ENCODE measurements around the gene TNIK. TPM values are rescaled to one million over a fixed set of nuclear protein-coding genes. Genes with fewer than 3 reads are reported as not detected.

TNIK gene
- polyA plus RNA-seq, 1 donor from 2014 or later, result 19.3 TPM

DNA sequence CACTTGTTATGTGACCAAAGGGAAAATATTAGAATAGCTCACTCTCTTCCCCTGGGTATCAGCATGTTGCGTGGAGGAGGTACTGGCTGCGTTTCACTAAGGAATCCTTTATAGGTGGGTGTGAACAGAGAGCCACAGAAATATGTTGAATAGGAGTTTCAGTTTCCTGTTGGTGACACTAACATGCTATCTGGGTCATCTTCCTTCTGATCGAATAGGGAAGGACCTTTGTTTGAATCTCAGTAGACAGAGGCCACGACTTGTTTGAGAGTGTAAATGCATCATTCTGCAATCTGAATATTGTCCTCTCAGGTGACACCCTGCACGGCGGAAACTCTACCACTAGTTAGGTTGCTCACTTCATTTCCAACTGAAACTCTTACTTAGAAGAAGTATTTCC lies 275.8 kb downstream of the TNIK start:
- no peaks in the 10 kb centered on the region for H3K9me2 ChIP-seq (ENCODE audit: insufficient read depth, low read length)
- H3F3A ChIP-seq (ENCODE audit: insufficient read depth, low read length, poor library complexity, severe bottlenecking), result no peaks in the 10 kb centered on the region
- H3K4me3 ChIP-seq (ENCODE audit: low read length), result no peak overlapping the region
- H4K20me1 ChIP-seq (ENCODE audit: insufficient read depth), result no peaks in the 10 kb centered on the region
- H3K9ac ChIP-seq (ENCODE audit: low read length), result no peak overlapping the region
- no peaks in the 10 kb centered on the region for H3K9me3 ChIP-seq (ENCODE audit: low read length)
- H3K4me2 ChIP-seq (ENCODE audit: low read length), result no peak overlapping the region
- H3K27ac ChIP-seq (ENCODE audit: low read length), result no peak overlapping the region
- TF ChIP-seq, protein P1, sequence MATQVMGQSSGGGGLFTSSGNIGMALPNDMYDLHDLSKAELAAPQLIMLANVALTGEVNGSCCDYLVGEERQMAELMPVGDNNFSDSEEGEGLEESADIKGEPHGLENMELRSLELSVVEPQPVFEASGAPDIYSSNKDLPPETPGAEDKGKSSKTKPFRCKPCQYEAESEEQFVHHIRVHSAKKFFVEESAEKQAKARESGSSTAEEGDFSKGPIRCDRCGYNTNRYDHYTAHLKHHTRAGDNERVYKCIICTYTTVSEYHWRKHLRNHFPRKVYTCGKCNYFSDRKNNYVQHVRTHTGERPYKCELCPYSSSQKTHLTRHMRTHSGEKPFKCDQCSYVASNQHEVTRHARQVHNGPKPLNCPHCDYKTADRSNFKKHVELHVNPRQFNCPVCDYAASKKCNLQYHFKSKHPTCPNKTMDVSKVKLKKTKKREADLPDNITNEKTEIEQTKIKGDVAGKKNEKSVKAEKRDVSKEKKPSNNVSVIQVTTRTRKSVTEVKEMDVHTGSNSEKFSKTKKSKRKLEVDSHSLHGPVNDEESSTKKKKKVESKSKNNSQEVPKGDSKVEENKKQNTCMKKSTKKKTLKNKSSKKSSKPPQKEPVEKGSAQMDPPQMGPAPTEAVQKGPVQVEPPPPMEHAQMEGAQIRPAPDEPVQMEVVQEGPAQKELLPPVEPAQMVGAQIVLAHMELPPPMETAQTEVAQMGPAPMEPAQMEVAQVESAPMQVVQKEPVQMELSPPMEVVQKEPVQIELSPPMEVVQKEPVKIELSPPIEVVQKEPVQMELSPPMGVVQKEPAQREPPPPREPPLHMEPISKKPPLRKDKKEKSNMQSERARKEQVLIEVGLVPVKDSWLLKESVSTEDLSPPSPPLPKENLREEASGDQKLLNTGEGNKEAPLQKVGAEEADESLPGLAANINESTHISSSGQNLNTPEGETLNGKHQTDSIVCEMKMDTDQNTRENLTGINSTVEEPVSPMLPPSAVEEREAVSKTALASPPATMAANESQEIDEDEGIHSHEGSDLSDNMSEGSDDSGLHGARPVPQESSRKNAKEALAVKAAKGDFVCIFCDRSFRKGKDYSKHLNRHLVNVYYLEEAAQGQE (IDR thresholded peaks at IDR 0.05; ENCODE audit: borderline replicate concordance), result no peak
- no peak for TF ChIP-seq RAD21 (conservative IDR thresholded peaks at IDR 0.05)
- no peak for TF ChIP-seq EZH2 (IDR thresholded peaks at IDR 0.05; ENCODE audit: borderline replicate concordance, insufficient read depth, low read length, poor library complexity, severe bottlenecking)
- no peak for TF ChIP-seq POLR2AphosphoS5 (IDR thresholded peaks at IDR 0.05)
- no peak for TF ChIP-seq SMC3 (conservative IDR thresholded peaks at IDR 0.05; ENCODE audit: poor library complexity)
- TF ChIP-seq CTCF (IDR thresholded peaks at IDR 0.05; ENCODE audit: poor library complexity, severe bottlenecking), result no peak
- TF ChIP-seq TAF1 (IDR thresholded peaks at IDR 0.05; ENCODE audit: low read depth), result no peak
- TF ChIP-seq EP300 (conservative IDR thresholded peaks at IDR 0.05; ENCODE audit: poor library complexity, severe bottlenecking), result no peak
- no peak for TF ChIP-seq MXI1 (conservative IDR thresholded peaks at IDR 0.05; ENCODE audit: poor library complexity, severe bottlenecking)
- H2AFZ ChIP-seq (ENCODE audit: low read depth, low read length), result no peak overlapping the region
- H3K27me3 ChIP-seq (ENCODE audit: insufficient read depth, low read depth, low read length), result peaks cover 19% of the 10 kb centered on the region
- no peaks in the 10 kb centered on the region for H3K79me2 ChIP-seq (replicated peaks; ENCODE audit: insufficient read depth, low read length)
- peaks cover 7% of the 10 kb centered on the region for H3K36me3 ChIP-seq (ENCODE audit: insufficient read depth, low read length)

DNA sequence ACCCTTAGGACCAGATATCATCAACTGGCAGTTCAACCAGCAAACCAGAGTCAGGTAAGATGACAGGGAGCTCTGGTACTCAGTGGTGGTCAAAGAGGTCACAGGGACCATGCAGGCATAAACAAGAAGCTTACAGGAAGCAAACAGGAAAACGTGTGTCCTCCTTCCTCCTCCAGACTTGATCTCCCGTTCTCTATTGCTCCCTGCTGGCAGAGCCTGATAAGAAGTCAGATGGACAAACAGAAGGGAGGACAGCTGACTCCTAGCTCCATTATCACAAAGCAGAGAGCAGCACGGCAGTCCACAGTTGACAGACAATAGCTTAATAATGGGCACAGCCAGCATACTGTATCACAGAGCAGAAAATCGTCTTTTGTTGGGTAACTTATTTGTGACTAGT lies 277.2 kb downstream of the TNIK start:
- Histone ChIP-seq H3K9me2 (ENCODE audit: insufficient read depth, low read length) (no peaks in the 10 kb centered on the region), H2AFZ (ENCODE audit: low read depth, low read length) (no peak overlapping the region), H3K9ac (ENCODE audit: low read length) (no peak overlapping the region), H3K4me2 (ENCODE audit: low read length) (no peak overlapping the region), H3F3A (ENCODE audit: insufficient read depth, low read length, poor library complexity, severe bottlenecking) (no peaks in the 10 kb centered on the region), H3K36me3 (ENCODE audit: insufficient read depth, low read length) (peaks cover 7% of the 10 kb centered on the region), H3K4me3 (ENCODE audit: low read length) (no peak overlapping the region), H3K9me3 (ENCODE audit: low read length) (no peaks in the 10 kb centered on the region), H3K27me3 (ENCODE audit: insufficient read depth, low read depth, low read length) (peaks cover 19% of the 10 kb centered on the region), H4K20me1 (ENCODE audit: insufficient read depth) (no peaks in the 10 kb centered on the region), H3K79me2 (replicated peaks; ENCODE audit: insufficient read depth, low read length) (no peaks in the 10 kb centered on the region), H3K27ac (ENCODE audit: low read length) (no peak overlapping the region)
- TF ChIP-seq SMC3 (conservative IDR thresholded peaks at IDR 0.05; ENCODE audit: poor library complexity) (no peak), TAF1 (IDR thresholded peaks at IDR 0.05; ENCODE audit: low read depth) (no peak), POLR2AphosphoS5 (IDR thresholded peaks at IDR 0.05) (no peak), EZH2 (IDR thresholded peaks at IDR 0.05; ENCODE audit: borderline replicate concordance, insufficient read depth, low read length, poor library complexity, severe bottlenecking) (no peak), EP300 (conservative IDR thresholded peaks at IDR 0.05; ENCODE audit: poor library complexity, severe bottlenecking) (no peak), MXI1 (conservative IDR thresholded peaks at IDR 0.05; ENCODE audit: poor library complexity, severe bottlenecking) (no peak), RAD21 (conservative IDR thresholded peaks at IDR 0.05) (no peak), CTCF (IDR thresholded peaks at IDR 0.05; ENCODE audit: poor library complexity, severe bottlenecking) (no peak)
- TF ChIP-seq, protein P1 (IDR thresholded peaks at IDR 0.05; ENCODE audit: borderline replicate concordance), result no peak
